ENCODE measurements around the gene NUTM1.

Gene NUTM1, protein sequence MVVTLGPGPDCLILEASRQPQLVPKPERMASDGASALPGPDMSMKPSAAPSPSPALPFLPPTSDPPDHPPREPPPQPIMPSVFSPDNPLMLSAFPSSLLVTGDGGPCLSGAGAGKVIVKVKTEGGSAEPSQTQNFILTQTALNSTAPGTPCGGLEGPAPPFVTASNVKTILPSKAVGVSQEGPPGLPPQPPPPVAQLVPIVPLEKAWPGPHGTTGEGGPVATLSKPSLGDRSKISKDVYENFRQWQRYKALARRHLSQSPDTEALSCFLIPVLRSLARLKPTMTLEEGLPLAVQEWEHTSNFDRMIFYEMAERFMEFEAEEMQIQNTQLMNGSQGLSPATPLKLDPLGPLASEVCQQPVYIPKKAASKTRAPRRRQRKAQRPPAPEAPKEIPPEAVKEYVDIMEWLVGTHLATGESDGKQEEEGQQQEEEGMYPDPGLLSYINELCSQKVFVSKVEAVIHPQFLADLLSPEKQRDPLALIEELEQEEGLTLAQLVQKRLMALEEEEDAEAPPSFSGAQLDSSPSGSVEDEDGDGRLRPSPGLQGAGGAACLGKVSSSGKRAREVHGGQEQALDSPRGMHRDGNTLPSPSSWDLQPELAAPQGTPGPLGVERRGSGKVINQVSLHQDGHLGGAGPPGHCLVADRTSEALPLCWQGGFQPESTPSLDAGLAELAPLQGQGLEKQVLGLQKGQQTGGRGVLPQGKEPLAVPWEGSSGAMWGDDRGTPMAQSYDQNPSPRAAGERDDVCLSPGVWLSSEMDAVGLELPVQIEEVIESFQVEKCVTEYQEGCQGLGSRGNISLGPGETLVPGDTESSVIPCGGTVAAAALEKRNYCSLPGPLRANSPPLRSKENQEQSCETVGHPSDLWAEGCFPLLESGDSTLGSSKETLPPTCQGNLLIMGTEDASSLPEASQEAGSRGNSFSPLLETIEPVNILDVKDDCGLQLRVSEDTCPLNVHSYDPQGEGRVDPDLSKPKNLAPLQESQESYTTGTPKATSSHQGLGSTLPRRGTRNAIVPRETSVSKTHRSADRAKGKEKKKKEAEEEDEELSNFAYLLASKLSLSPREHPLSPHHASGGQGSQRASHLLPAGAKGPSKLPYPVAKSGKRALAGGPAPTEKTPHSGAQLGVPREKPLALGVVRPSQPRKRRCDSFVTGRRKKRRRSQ

DNA sequence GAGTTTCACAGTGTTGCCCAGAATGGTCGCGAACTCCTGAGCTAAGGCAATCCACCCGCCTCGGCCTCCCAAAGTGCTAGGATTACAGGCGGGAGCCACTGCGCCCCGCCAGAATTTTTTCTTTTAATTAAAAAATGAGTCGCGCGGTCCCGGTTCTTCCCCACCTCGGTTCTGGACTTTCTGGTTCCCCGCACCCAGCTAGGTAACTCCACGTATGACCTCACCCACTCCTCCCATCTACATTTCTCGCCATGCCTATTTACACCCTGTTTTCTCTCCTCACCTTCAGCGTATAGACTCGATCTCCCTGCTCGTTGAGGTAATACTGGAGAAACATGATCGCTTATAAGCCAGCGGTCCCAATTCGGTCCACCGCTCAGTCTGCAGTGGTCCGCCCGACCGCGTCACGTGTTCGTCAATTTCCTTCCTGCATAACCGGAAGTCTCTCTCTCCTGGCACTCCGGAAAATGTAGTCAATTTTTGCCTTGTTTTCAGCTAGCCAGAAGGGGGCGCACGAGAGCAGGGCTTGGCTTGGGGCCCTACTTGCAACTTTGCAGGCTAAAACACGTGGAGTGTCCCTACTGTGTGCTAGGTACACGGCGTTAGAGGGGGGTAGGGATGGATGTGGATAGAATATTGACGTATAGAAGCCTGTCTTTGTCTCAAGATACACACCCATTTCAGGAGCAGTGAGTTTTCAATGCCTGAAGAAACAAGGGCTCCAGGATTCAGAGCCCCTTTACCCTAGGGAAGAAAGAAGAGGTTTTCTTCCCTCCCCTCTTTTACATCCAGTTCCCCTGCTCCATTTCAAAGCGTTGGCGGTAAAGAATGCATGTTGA lies at the start of gene NUTM1, which contains the start of gene NOP10:
NUTM1 (plus strand) TSS at position 579 of the 839 bp plus-strand sequence. CDS start 382 bp downstream, outside the sequence.
NOP10 (minus strand) TSS at position 400 of the 839 bp plus-strand sequence; CDS start at position 337, 63 bp downstream.
- peak; percentile 86 to 94 for DNase-seq

DNA sequence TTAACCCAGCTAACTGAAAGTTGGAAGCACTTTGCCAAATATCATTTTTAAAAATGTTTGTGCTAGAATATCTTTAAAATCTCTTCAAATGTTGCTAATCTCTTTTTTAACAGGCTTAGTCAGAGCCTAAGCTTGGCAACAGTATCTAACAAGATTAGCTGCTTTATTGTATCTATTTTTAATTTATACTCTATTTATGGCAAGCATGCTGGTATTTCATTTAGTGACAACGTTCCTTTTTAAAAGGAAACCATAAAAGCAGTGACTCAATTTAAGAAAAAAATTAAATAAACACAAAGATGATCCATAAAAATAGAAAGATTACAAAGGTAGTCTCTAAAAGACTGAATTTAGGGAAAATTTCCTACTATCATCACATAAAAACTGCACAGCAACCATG lies 46.1 kb upstream of the NUTM1 start:
- DNase-seq: no peak

DNA sequence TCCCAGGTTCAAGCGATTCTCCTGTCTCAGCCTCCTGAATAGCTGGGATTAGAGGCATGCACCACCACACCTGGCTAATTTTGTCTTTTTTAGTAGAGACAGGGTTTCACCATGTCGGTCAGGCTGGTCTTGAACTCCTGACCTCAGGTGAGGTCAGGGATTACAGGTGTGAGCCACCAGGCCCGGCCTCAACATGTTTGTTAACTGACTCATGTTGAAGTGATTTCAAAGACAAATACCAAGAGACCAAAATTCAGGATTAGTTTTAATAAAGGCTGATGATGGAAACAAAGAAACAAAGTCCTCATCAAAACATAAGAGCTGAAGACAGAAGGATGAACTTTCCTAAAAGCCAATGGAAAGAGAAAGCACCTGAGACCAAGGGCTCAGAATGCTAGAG lies 42.1 kb upstream of the NUTM1 start:
- DNase-seq: no peak

DNA sequence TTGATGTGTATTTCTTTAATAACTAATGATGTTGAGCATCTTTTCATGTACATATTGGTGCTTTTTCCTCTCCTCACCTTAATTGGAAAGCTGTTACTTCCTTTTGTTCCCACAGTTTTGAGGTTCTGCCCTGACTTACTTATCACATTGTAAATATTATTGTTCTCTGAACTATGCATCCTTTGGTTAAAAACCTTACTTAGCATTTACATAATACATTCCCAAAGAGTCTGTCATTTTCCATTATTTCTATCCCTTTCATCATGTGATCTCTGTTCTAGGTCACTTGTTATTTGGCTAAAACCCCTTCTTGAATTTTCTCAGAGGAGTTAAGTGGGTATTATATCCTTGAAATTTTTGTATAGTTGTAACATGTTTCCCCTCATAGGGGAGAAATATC lies 38.5 kb upstream of the NUTM1 start:
- DNase-seq: no peak

DNA sequence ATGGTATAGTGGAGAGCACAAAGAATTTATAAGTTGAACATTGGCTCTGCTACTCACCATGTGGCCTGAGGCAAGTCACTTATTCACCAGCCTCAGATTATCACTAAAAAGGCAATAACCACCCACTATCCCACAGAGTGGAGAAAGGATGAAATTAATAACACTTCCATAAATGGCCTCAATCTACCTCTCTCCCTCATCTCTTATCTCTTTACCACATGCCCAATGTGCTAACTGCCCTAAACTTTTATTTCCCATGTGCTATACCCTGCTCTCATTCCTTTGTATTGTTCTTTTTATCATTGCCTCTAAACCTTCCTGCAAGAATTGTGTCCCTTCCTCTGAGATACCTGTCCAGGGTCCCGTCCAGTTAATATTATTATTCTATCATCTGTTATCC lies 31.6 kb upstream of the NUTM1 start:
- no peak for DNase-seq

DNA sequence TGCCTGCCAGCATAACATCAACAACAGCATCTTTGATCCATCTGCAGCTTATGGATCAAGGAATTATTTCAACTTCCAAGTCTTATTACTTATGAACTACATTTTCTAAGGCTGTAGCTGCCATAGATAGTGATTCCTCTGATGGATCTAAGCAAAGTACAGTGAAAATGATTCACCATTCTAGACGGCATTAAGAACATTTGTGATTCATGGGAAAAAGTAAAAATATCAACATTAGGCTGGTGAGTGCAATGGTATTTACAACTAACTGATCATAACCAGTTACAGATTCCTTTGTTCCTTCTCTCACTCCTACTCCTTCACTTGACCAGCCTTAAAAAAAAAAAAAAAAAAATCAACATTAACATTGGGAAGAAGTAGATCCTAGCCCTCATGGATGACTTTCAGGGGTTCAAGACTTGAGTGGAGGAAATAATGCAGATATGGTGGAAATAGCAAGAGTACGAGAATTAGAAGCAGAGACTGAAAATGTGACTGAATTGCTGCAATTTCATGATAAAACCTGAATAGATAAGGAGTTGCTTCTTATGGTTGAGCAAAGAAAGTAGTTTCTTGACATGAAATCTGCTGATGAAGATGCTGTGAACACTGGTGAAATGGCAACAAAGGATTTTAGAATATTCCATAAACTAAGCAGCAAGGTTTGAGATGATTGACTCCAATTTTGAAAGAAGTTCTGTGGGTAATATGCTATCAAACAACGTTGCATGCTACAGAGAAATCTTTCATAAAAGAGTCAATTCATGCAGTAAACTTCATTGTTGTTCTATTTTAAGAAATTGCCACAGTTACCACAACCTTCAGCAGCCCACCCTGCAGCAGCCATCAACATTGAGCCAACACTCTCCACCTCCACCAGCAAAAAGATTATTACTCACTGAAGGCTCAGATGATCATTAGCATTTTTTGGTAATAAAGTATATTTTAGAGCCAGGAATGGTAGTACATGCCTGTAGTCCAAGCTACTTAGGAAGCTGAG lies 28.3 kb upstream of the NUTM1 start:
- no peak for DNase-seq

DNA sequence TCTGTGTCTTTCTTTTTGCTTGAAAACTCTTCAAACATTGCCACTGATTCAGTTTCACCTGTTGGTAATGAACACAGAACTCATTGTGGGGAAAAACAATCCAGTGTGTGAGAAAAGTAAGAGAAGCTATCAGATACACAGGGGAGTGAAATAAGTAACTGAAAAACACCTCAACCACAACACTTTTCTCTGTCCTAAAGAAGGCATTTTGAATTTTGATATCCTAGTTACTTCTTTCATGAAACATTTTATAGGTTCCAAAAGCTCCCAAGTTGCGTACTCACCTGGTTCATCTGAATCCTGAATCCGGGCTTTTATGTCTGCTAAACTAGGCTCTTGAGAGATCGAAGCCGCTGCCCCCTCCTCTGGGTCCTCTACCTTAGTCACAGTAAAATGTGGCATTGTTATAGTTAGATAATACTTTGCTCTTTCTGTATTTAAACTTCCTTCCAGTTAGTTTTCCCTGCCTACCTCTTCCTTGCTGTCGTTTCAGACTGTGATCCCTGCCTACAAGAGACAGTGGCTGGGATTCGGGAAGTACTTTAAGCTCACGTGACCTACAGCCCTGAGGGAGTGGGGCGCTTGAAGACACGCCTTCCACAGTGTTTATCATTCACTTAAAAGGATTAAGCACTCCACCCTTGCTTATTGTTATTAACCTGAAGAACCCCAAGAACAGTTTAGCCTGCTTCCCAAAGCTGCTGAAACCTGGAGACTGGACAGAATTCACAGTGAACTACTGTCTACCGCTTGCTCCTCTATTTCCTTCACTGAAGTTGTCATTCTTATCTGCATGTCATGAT lies 24.6 kb upstream of the NUTM1 start:
- DNase-seq: peak; percentile 52 to 68

DNA sequence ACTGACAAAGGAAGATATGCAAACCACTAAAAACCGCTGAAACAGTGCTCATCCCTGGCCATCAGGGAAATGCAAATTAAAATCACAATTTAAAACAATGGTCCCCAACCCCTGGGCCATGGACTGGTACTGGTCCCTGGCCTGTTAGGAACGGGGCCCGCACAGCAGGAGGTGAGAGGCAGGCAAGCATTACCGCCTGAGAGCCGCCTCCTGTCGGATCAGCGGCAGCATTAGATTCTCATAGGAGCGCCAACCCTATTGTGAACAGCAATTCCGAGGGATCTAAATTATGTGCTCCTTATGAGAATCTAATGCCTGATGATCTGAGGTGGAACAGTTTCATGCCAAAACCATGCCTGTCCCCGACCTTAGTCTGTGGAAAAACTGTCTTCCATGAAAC lies 19.9 kb upstream of the NUTM1 start:
- no peak for DNase-seq

DNA sequence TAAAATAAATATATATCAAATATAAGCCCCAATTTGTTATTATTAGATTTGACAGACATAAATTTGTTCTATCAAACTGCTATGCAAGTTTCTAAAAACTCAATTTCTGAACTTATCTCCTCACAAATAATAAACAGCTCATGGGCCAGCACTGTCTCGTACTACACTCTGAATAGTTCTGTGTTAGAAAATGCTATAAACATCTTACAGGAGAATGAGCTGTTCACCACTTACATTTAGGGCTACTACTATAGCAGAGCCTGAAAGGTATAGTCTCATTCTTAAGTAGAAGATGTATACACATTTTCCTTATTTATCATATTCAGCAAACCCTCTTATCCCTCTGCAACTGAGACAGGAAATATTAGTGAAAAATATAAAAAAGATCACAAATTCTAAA lies 18.2 kb upstream of the NUTM1 start:
- no peak for DNase-seq

DNA sequence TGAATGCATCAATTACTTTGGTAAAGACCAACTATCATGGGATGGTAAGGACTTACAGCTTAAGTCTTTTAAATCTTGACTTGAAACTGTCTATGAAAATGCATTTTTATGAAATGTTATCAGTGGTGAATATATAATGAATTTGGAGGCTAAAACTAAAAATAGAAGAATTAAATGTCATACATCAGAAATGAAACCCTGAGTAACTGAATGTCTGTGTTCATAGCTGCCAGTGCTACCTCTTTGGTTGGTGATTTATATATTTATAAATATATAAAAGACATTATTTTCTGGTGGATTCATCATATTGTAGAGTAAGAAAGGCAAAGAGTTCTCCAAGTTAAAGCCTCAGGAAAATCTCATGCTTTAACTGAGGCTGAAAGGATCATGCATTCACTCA lies 17.7 kb upstream of the NUTM1 start:
- no peak for DNase-seq

DNA sequence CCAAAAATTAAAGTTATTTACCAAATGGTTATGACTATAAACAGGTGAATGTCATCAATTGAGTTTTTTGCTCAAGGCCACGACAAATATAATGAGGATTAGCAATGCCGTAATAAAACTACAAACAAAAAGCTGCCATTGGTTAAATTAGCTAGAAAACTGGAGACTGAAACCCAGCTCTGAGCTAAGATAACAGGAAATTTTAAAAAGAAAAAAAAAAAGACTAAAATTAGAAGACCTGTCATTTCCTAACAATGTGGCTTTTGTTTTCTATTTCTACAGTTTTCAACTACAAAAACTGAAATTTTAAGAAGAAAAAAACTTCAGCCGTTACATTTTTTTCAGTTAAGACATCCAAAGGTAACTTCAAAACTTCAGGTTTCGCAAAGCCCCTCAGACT lies 15.2 kb upstream of the NUTM1 start:
- DNase-seq: no peak

DNA sequence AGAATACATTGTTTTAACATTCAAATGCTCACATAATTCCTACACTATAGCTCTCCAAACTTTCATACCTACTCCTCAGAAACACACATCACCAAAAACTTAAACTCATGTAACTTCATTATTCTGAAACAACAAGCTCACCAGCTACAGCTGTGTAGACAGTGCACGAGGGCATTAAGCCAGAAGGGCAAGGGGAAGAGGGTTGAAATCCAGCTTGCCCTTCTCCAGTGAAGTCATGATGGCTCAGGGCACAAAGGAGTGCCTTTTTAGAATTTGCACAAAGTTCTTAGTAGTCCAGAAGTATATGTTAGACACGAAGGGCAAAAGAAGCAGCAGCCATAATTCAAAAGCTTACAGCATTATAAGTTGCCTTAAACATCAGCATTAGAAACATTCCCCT lies 14.1 kb upstream of the NUTM1 start:
- DNase-seq: no peak

DNA sequence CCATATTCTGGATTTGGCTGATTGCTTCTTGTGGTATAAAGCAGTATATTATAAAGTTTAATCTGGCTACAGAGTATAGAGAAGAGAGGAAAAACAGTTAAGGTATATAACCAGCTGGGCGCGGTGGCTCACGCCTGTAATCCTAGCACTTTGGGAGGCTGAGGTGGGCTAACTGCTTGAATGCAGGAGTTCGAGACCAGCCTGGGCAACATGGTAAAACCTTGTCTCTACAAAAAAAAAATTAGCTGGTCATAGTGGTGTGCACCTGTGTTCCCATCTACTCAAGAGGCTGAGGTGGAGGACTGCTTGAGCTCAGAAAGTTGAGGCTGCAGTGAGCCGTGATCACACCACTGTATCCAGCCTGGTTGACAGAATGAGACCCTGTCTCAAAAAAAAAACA lies 12.8 kb upstream of the NUTM1 start:
- no peak for DNase-seq

DNA sequence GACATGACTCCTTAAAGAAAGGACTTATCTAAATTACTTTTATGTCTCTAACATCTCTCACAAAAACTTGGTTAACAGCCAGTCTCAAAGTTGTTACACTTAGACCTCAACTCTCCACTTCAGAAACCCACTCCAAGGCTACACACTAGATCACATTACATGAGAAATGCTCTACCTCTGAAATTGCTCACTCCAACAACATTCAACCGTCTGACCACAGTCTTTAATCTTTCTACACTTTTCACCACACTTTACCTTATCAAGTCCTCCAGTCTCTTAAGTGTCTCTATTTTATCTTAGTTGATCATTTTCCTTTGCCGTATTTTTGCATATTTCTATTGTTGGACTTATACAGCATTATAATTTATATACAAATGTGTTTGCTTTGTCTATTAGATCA lies 11.3 kb upstream of the NUTM1 start:
- DNase-seq: no peak

DNA sequence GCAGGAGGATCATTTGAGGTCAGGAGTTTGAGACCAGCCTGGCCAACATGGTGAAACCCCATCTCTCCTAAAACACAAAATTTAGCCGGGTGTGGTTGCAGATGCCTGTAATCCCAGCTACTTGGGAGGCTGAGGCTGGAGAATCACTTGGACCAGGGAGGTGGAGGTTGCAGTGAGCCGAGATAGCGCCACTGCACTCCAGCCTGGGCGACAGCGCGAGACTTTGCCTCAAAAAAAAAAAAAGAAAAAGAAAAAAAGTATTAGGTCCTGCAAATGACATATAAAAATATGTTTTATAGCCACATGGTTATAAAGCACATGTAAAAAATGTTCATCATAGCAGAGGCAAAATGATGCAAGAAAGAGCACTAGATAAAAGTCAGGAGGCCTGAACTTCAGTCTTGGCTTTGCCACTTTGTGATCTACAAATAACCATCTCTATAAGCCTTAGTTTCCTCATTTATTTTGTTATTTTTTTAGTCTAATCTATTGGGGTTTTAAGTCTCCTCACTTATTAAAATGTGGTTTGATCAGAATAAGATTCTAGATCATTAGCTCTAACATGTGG lies 10.5 kb upstream of the NUTM1 start:
- no peak for DNase-seq

DNA sequence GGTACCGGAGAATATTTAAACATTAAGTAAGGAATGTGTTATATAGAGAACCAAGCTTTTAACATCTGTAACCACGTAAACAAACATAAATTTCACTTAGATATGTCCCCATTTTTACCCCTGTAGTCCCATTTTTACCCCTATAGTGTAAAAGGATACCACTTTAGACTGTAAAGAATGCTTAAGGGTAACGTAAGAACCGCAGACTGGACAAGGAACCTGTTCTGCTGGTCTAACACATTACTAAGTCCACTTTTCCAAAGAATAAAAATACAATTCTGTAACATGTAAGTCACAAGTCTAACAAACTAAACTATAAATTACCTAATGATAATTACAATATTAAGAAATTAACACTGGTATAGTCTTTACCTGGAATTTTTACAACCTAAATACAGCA lies 8.4 kb upstream of the NUTM1 start:
- no peak for DNase-seq

DNA sequence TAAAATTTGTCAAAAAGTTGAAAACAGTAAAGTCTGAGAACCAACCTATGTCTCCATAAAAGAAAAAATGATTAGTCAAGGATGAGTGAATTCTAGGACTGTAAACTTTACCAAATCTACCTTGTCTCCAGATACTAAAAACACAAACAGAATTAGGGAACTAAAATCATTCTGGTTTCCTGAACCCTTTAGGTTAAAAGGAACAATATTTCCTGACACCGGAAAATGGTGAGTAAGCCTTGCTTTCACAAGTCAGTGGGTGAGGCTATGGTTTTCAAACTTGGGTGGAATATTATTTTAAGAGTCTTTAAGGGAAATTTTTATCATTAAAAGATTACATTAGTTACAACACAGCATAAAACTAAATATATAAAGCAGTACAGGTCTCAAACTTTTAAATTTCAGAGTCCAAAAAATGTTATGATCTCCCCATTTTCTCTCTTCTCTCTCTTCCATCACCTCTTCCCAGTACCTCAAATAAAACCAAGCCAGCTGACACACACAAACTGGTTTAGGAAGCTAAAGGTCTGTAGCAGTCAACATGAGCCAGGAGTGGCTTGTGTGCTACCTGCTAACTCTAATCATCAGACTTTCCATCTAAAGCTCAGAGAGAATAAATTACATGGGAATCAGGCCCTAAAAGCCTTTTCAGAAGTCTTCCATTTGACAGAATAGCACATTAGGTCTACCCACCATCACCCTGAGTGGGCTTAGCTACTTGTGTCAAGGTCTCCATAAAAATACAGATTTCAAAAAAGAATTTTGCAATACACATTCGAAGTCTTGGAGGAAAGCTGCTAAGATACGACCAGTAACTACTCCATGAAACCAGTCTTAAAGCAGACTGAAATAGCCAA lies 7.7 kb upstream of the NUTM1 start:
- no peak for DNase-seq

DNA sequence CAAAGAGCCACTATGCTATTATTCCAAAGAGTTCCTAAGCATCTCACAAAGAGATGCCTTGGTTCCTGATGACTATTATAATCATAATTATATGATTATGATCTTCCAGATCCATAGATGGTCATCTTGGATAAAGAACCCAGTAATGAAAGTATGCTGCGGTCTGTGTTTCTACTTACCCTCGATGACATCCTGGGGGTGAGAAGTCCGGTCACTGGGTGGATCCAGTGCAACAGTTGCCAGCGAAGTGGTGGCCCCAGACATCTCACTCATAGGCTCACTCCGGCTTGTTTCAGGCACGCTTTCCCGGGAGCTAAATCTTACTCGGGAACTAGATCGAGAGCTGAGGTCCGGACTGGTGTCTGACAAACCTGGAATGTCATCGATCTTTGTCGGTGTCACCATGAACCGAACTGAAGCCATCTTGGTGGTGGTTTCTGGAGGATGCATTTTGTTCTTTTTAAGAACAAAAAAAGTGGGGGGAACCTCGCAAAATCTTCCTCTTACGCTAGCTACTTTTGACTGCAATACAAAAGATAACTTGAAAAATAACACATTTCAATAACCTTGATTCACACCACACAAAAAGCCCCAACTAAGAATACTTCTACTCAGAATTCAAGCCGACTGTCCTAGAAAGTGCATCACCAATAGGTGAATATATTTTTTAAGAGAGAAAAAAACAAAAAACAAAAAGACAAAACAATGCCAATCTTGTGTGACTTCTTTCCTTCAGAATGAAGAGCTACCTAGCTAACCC lies 6.7 kb upstream of the NUTM1 start:
- DNase-seq: peak in 1 of 2 experiments; percentile 17
